Thyroid gland (tissue), 4 donors: ENCODE data around the gene CCNE1. TPM values are rescaled to one million over a fixed set of nuclear protein-coding genes. Genes with fewer than 3 reads are reported as not detected.
"Not testable (repeated sequence)": the region's sequence is repeated elsewhere in the genome, so short reads cannot be mapped to it uniquely, and the experiment has no call there.

ENCODE experiments used
- DNase-seq, 2 donors: peaks; one replicate each; pipeline ENCODE4 v3.0.0-alpha.2; 2019
- H3K27ac ChIP-seq, 3 donors: fragments of 200-600 bp; sonication (generic); 1 replicate in 2 of 3; 2 replicates in 1 of 3; pipeline ENCODE4 v1.5.1; 2016 to 2019; ENCODE audit warnings: mild to moderate bottlenecking in 1 of 3, moderate library complexity in 1 of 3
- H3K27me3 ChIP-seq: fragments of 200-600 bp; sonication (generic); one replicate; pipeline ENCODE4 v1.5.1; 2019
- H3K36me3 ChIP-seq, 2 donors: fragments of 200-600 bp; sonication (generic); one replicate each; pipeline ENCODE4 v1.5.1; 2016 to 2019
- H3K4me1 ChIP-seq, 2 donors: fragments of 200-600 bp; sonication (generic); one replicate each; pipeline ENCODE4 v1.5.1; 2017 to 2019
- H3K4me3 ChIP-seq, 3 donors: fragments of 200-600 bp; sonication (generic); replicated peaks in 1 of 3; 1 replicate in 2 of 3; 2 replicates in 1 of 3; pipeline ENCODE4 v1.5.1; 2016; ENCODE audit warnings: mild to moderate bottlenecking in 1 of 3
- H3K9me3 ChIP-seq: fragments of 200-600 bp; sonication (generic); one replicate; pipeline ENCODE4 v1.5.1; 2017
- POLR2A ChIP-seq, 2 donors: fragments of 450-650 bp; IDR thresholded peaks; one replicate each; pipeline ENCODE4 v1.6.1; 2017; ENCODE audit warnings: antibody characterized with exemption in 2 of 2, mild to moderate bottlenecking in 2 of 2, moderate library complexity in 1 of 2
- WGBS, 2 donors: methylation state at CpG; one replicate each; pipeline ENCODE4 v1.1.5; 2017; 5-methylcytosine and 5-hydroxymethylcytosine counted together
- intact Hi-C: fragments of 100-400 bp; cut with DNase I; formaldehyde crosslinking; loops from one replicate; pipeline ENCODE4 v1.15.1; 2023
- total RNA-seq, 4 donors: library from RNA; depleted of rRNA; stranded (reverse); fragments of >200 nt; gene quantifications; one replicate each; pipeline ENCODE4 v1.2.3, GENCODE V29; 2016
- TF ChIP-seq, protein P1 (sequence below), 6 experiments: fragments of 200-600 bp in 3 of 6; fragments of 450-650 bp in 3 of 6; sonication (generic) in 3 of 6; IDR thresholded peaks; one replicate each; pipeline ENCODE4 v1.5.1; 2016 to 2019; ENCODE audit warnings: antibody characterized with exemption in 6 of 6, mild to moderate bottlenecking in 2 of 6, inconsistent platforms in 1 of 6, moderate library complexity in 1 of 6

CCNE1 gene
- total RNA-seq, 4 donors from 2014 or later, result 1.2 to 5.3 (median 3.0) TPM

DNA sequence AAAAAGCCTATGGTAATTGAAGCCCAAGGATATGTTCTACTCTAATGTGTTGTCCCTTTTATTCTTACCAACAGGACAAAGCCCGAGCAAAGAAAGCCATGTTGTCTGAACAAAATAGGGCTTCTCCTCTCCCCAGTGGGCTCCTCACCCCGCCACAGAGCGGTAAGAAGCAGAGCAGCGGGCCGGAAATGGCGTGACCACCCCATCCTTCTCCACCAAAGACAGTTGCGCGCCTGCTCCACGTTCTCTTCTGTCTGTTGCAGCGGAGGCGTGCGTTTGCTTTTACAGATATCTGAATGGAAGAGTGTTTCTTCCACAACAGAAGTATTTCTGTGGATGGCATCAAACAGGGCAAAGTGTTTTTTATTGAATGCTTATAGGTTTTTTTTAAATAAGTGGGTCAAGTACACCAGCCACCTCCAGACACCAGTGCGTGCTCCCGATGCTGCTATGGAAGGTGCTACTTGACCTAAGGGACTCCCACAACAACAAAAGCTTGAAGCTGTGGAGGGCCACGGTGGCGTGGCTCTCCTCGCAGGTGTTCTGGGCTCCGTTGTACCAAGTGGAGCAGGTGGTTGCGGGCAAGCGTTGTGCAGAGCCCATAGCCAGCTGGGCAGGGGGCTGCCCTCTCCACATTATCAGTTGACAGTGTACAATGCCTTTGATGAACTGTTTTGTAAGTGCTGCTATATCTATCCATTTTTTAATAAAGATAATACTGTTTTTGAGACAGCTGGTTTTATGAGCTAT is 12.0 kb downstream of the CCNE1 start:
- 92 to 94% methylated on average over 20 of the region's 20 CpGs for whole genome bisulfite sequencing, 2 donors

DNA sequence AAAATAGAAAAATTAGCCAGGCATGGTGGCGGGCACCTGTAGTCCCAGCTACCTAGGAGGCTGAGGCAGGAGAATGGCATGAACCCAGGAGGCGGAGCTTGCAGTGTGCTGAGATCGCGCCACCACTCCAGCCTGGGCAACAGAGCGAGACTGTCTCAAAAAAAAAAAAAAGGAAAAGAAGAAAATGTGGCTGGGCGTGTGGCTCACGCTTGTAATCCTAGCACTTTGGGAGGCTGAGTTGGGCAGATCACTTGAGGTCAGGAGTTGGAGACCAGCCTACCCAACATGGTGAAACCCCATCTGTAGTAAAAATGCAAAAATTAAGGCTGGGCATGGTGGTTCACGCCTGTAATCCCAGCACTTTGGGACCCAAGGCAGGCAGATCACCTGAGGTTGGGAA is 13.5 kb downstream of the CCNE1 start:
- H3K27me3 ChIP-seq, H3K36me3 ChIP-seq, H3K4me1 ChIP-seq, DNase-seq, H3K9me3 ChIP-seq, intact Hi-C loops, H3K4me3 ChIP-seq, H3K27ac ChIP-seq: not testable (repeated sequence)
- WGBS, 2 donors, result 88 to 94% methylated on average over 8 of the region's 8 CpGs

More for the DNA sequence above, 12.0 kb downstream of the CCNE1 start:
- TF ChIP-seq, protein P1, sequence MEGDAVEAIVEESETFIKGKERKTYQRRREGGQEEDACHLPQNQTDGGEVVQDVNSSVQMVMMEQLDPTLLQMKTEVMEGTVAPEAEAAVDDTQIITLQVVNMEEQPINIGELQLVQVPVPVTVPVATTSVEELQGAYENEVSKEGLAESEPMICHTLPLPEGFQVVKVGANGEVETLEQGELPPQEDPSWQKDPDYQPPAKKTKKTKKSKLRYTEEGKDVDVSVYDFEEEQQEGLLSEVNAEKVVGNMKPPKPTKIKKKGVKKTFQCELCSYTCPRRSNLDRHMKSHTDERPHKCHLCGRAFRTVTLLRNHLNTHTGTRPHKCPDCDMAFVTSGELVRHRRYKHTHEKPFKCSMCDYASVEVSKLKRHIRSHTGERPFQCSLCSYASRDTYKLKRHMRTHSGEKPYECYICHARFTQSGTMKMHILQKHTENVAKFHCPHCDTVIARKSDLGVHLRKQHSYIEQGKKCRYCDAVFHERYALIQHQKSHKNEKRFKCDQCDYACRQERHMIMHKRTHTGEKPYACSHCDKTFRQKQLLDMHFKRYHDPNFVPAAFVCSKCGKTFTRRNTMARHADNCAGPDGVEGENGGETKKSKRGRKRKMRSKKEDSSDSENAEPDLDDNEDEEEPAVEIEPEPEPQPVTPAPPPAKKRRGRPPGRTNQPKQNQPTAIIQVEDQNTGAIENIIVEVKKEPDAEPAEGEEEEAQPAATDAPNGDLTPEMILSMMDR (IDR thresholded peaks at IDR 0.05), result no peak
- TF ChIP-seq POLR2A (IDR thresholded peaks at IDR 0.05), result no peak
- Histone ChIP-seq H3K9me3 (no peaks in the 10 kb centered on the region), H3K27me3 (no peaks in the 10 kb centered on the region), H3K27ac (no peak overlapping the region), H3K4me1 (no peaks in the 10 kb centered on the region), H3K36me3 (no peaks in the 10 kb centered on the region), H3K4me3 (no peak overlapping the region)
- intact Hi-C loops, result no loop called here
- no peak for DNase-seq

DNA sequence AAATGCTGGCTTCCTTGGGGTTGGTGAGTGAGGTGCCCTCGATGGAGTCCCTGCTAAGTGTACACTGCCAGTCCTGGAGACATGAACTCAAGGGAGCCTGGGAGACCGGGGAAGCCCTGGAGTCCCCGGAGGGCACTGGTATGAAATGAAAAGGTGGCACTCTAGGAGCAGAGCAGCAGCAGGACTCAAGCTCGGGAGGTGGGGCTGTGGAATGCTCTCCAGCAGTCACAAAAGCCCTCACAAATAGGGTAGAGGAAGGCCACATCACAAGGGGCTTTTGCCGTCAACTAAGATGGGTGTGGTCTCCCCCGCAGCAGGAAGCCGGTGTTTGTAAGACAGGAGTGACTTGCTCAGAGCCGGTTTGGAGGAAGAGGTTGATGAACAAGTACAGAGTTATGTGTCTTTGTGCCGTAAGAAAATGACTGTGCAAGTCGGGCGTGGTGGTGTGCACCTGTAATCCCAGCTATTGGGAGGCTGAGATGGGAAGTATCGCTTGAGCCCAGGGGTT is 19.3 kb downstream of the CCNE1 start:
- TF ChIP-seq POLR2A (IDR thresholded peaks at IDR 0.05), result no peak
- TF ChIP-seq, protein P1 (IDR thresholded peaks at IDR 0.05), result no peak
- no peaks in the 10 kb centered on the region for H3K4me1 ChIP-seq
- intact Hi-C loops, result no loop called here
- 43 to 47% methylated on average over 12 of the region's 12 CpGs for WGBS, 2 donors
- H3K4me3 ChIP-seq, result no peak overlapping the region
- H3K9me3 ChIP-seq, result no peaks in the 10 kb centered on the region
- H3K27me3 ChIP-seq, result no peaks in the 10 kb centered on the region
- DNase-seq, result no peak
- H3K27ac ChIP-seq, result no peak overlapping the region
- no peaks in the 10 kb centered on the region for H3K36me3 ChIP-seq

DNA sequence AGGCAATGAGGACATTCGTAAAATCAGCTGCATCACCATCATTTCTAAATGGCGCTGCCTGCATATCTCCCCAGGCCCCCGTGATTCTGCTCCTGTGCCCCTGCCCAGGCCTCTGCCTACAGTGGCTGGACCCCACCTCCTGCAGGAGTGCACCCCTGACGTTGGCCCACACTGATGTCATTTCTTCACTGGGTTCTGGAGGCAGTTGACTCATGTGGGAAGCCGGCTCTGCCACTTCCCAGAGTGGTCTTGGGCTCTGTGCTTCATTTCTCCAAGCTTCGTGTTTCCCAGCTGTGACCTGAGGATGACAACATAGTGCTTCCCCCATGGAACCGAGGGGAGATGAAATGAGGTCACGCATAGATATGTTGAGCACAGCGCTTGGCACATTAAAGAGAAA is 19.9 kb downstream of the CCNE1 start:
- TF ChIP-seq, protein P1 (IDR thresholded peaks at IDR 0.05), result no peak
- no peak for TF ChIP-seq POLR2A (IDR thresholded peaks at IDR 0.05)
- Histone ChIP-seq H3K27ac (no peak overlapping the region), H3K27me3 (no peaks in the 10 kb centered on the region), H3K4me3 (no peak overlapping the region), H3K4me1 (no peaks in the 10 kb centered on the region), H3K9me3 (no peaks in the 10 kb centered on the region), H3K36me3 (no peaks in the 10 kb centered on the region)
- DNase-seq, result no peak
- 78 to 81% methylated on average over 9 of the region's 9 CpGs for WGBS, 2 donors
- intact Hi-C loops, result no loop called here

DNA sequence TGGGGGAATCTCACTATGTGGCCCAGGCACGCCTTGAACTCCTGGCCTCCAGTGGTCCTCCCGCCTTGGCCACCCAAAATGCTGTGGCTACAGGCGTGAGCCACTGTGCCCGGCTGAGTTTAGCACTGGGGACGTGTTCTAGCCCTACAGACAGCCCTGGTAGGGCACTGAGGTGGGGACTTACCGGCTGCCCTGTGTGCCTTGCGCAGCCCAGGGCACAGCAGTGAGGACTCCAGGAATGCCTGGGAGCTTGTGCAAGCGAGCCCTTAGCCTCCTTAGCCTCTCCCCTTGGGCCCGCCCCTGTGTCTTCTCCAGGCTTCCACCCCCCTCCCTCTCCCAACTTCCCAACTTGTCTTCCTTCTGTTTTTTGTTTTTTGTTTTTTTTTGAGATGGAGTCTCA is 21.0 kb downstream of the CCNE1 start:
- Histone ChIP-seq H3K4me3 (no peak overlapping the region), H3K27me3 (no peaks in the 10 kb centered on the region), H3K36me3 (no peaks in the 10 kb centered on the region), H3K9me3 (no peaks in the 10 kb centered on the region), H3K4me1 (no peaks in the 10 kb centered on the region), H3K27ac (no peak overlapping the region)
- intact Hi-C loops, result no loop called here
- no peak for DNase-seq
- no peak for TF ChIP-seq POLR2A (IDR thresholded peaks at IDR 0.05)
- TF ChIP-seq, protein P1 (IDR thresholded peaks at IDR 0.05), result no peak
- 83 to 92% methylated on average over 9 of the region's 9 CpGs for WGBS, 2 donors
